Cerebellar cortex (tissue), 1 donor: ENCODE data around the gene CARF.
"Not testable (repeated sequence)": the region's sequence is repeated elsewhere in the genome, so short reads cannot be mapped to it uniquely, and the experiment has no call there.

Experiments used
- DNase-seq: peaks from one replicate; pipeline ENCODE4 v3.0.0-alpha.2; 2015; ENCODE audit warnings: low spot score

Gene CARF

DNA sequence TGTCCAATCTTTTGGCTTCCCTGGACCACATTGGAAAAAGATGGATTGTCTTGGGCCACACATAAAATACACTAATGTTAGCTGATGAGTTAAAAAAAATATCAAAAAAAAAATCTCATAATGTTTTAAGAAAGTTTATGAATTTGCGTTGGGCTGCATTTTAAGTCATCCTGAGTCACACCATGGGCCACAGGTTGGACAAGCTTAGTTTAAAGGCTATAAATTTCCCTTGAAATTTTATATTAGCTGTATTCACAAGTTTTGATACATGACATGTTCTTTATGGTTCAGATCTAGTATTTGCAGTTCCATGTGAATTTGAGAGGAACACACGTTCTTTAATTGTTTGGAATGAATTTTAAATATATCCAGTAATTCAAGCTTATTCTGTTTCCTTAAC is 21.9 kb downstream of the CARF start:
- DNase-seq = no peak

DNA sequence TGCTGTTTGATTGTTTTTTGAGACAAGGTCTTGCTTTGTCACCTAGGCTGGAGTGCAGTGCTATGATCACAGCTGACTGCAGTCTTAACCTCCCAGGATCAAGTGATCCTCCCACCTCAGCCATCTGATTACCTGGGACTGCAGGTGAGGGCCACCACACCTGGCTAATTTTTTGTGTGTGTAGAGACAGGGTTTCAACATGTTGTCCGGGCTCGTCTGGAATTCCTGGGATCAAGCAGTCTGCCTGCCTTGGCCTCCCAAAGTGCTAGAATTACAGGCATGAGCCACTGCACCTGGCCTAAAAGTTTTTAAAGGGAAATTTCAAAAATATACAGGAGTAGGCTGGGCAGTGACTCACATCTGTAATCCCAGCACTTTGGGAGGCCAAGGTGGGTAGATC is 22.4 kb downstream of the CARF start:
- DNase-seq = no peak

DNA sequence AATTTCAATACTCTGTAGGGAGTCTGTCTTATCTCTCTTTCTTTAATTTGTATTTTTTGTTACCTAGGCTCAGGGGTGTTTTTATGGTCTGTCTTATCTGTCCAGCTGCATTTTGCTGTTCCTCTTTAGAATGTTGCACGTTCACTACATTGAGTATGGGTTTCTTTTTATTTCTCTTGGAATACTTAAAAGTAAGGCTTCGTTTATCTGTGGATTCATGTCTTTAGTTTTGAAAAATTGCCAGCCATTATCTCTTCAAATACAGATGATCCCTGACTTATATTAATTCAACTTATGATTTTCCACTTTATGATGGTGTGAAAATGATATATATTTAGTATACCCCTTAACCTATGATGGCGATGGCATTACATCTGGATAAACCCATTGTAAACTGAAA is 26.9 kb downstream of the CARF start:
- DNase-seq = no peak

DNA sequence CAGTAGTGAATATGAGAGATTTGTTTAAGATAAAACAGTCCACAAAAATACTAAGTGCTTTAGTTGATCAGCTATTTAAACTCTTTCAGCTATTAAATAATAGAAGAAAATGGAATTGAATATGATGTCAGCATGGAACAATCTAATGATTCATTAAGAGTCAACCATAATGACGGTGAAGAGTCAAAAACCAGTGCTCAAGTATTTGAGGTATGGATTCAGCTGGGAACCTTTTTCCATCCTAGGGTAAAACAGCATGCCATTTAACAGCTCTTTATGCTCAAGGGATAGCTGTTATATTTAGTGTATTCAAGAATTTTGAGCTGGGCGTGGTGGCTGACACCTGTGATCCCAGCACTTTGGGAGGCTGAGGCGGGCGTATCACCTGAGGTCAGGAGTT is 29.7 kb downstream of the CARF start:
- no peak for DNase-seq

DNA sequence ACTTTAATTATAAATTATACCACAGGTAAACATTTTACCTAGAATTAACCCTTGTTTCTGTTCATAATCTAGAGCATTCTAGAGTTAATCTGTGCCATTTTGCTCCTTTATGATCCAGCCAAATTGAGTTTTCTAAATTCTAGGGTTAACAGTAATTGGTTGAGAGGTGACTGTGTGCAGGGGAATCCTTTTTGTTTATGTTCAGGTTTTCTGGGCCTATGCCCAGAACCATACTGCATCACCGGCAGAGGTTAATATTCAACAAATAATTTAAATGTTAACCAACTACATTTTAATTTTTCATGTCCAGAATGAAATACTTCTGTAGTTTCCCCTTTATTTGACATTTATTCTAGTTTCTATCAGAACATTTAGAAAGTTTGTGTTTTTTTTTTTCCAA is 32.3 kb downstream of the CARF start:
- DNase-seq = no peak

DNA sequence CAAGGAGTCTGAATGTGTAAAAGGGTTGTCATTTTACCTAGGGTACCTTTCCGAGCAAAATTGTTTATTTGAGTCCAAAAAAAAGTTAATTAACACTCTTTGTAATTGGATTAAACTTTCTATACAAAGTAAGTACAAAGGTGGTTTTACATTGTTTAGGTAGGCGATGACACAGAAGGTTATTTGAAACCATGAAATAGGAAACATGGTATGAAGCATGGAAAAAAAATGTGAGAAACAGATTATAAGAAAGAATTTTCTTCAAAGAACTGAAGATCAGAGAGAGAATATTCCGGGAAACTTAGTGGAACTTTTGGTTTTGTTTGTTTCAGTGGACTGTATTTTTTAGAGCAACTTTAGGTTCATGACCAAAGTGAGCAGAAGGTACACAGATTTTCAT is 32.7 kb downstream of the CARF start:
- DNase-seq = no peak

DNA sequence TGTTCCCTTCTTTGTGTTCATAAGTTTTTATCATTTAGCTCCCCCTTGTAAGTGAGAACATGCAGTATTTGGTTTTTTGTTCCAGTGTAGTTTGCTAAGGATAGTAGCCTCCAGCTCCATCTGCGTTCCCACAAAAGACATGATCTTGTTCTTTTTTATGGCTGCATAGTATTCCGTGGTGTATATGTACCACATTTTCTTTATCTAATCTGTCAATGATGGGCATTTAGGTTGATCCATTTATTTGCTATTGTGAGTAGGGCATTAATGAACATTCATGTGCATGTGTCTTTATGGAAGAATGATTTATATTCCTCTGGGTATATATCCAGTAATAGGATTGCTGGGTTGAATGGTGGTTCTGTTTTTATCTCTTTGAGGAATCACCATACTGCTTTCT is 33.4 kb downstream of the CARF start:
- DNase-seq = no peak

DNA sequence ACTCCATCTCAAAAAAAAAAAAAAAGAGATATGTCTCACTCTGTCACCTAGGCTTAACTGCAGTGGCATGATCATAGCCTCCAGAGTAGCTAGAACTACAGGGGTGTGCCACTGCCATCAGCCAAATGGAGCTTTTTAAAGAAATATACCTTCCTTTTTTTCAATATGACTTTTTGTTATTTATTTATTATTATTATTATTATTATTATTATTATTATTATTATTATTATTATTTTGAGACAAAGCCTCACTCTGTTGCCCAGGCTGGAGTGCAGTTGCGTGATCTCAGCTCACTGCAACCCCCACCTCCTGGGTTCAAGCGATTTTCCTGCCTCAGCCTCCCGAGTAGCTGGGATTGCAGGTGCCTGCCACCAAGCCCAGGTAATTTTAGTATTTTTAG is 37.3 kb downstream of the CARF start:
- not testable (repeated sequence) for DNase-seq

DNA sequence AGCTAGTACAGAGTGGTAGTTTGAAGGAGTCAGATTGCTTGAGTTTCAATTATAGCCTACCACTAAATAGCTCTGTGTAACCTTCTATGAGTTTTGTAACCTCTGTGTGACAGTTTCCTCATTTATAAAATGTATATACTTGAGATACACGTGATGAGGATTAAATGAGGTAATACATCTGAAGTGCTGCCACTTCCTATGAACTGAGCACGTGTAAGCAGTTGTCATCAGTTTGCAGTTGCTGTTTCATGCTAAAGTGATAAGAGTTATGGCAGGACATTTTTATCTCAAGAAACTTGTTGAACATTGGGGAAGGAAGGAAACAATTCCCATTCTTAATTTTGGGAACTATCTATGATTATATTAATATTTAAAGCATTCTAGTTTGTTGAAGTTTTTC is 38.5 kb downstream of the CARF start:
- no peak for DNase-seq

DNA sequence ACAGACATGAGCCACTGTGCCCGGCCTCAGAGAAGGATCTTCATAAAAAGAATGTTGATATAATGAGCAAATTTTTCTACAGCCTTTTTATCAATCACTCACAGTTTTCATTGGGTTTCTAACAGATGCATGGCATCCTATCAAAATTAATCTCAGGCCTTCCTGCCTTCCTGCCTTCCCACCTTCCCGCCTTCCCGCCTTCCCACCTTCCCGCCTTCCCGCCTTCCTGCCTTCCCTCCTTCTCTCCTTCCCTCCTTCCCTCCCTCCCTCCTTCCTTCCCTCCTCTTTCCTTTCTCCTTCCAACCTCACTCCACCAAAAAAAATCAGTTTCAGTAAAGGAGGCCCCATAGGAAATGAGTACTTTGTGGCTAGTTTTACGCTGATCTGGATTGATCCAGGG is 48.4 kb downstream of the CARF start:
- DNase-seq = no peak

DNA sequence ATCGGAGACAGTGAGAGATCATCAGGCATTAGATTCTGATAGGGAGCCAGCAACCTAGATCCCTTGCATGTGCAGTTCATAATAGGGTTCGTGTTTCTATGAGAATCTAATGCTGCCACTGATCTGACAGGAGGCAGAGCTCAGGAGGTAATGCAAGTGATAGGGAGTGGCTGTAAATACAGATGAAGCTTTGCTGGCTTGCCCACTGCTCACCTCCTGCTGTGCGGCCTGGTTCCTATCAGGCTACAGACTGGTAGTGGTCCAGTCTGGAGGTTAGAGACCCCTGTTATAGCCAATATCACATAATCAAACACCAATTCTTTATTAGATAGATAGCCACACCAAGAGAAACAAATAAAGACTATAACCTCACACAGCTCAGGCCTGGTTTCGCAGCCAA is 51.6 kb downstream of the CARF start:
- no peak for DNase-seq

DNA sequence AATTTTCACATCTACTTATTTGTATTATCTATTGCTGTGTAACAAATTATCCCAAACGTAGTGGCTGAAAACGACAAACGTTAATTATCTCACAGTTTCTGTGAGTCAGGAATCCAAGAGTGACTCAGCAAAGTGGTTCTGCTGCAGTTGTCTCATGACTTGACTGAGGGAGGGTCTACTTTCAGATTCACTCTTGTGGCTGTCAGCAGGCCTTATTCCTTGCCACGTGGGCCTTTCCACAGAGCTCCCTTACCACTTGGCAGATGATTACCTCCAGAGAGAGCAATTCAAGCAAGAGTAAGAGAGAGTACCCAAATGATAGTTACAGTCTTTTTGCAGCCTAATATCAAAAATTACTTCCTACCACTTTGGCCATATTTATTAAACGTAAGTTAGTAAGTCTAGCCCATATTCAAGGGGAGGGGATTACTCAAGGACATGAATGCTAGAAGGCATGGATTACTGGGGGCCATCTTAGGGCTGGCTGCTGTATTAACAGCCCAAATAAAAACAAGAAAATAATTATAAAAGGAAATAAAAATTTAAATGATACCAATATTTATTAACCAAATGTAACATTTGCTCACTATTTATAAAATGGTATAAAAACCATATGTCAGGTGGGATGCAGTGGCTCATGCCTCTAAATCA is 53.9 kb downstream of the CARF start:
- DNase-seq = no peak

DNA sequence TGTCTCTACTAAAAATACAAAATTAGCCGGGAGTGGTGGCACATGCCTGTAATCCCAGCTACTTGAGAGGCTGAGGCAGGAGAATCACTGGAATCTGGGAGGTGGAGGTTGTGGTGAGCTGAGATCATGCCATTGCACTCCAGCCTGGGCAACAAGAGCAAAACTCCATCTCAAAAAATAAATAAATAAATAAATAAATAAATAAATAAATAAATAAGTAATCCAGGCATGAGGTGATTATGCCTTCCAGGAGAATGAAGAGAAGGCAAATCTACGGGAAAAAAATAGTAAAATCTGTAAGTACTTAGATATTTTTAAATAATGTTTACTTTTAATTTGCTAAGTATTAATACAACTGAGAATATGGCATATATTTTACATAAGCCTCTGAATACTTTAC is 57.3 kb downstream of the CARF start:
- DNase-seq = not testable (repeated sequence)

DNA sequence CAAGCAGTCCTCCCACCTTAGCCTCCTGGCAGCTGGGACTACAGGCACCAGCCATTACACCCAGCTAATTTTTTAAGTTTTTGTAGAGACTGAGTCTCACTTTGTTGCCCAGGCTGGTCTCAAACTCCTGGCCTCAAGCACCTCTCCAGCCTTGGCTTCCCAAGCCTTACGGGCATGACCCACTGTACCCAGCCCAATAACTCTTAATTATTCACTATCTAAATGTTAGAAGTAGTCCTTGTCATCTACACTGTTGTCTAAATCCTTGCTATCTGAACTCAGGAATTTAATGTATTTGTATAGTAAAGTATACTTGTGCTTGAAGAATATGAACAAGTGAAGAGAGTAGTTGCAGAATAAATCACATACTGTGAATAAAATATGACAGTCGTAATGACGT is 64.7 kb downstream of the CARF start:
- no peak for DNase-seq

DNA sequence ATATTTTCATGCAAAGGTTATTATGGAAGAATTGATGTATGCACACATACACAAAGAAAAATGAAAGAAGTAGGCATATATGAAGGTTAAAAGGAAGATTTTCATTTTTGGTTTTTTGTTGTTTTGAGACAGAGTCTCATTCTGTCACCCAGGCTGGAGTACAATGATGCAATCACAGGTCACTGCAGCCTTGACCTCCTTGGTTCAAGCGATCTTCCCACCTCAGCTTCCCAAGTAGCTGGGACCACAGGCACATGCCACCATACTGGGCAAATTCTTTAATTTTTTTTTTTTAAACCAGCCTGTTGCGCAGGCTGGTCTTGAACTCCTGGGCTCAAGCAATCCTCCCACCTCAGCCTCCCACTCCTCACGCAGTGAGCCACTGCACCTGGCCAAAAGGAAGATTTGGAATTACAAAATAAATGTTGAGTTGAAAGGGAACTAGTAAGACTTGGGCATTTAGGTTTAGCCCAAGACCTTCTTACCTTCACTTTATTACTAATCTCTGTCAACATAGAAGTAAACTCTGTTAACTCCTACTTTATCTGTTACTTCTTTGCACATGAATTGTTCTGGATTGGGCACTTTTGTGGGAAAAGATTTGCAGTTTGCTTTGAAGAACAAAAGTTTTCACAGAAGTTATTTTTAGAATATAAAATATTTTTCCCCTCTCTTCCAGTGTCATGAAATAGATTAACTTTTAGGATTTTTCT is 70.9 kb downstream of the CARF start:
- no peak for DNase-seq

DNA sequence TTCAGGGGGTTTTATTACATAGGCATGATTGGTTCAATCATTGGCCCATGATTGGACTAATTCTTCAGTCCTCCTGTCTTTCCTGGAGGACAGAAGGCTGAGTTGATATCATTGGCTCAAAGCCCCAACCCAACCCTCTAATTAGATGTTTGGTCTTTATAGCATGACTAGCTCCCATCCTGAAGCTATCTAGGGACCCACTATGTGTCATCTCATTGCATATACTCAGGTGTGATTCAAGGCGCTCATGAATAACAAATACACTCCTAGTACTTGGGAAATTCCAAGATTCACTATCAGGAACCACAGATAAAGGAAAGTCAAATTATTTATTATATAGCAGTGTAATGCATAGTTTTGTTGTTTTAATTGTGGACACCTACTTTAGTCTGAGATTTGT is 77.7 kb downstream of the CARF start:
- DNase-seq = no peak

DNA sequence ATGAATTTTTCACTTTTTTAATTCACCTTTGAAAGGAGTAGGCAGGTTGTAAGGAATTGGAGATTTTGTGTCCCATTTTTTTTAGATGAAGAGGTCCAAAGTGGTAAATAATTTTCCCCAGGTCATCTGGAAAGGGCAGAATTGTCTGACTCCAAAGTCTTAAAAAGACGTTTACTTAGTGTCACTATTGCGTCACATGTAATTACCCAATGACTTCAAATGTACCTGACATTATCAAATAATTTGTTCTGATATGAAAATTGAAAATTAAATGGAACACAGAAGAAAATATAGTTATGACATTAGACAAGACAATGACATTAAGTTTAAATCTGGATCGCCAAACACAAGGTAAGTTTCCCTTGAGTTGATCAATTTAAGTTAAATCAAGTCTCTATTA is 78.4 kb downstream of the CARF start:
- DNase-seq = no peak

DNA sequence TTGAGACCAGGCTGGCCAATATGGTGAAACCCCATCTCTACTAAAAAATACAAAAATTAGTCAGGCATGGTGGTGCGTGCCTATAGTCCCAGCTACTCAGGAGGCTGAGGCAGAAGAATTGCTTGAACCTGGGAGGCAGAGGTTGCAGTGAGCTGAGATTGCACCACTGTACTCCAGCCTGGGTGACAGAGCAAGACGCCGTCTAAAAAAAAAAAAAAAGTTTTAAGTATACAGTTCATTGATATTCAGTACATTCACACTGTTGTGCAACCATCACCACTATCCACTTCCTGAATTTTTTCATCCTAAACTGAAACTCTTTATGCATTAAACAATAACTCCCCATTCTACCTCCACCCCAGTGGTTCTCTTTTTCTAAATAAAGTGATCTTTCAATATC is 85.0 kb downstream of the CARF start:
- DNase-seq = not testable (repeated sequence)

DNA sequence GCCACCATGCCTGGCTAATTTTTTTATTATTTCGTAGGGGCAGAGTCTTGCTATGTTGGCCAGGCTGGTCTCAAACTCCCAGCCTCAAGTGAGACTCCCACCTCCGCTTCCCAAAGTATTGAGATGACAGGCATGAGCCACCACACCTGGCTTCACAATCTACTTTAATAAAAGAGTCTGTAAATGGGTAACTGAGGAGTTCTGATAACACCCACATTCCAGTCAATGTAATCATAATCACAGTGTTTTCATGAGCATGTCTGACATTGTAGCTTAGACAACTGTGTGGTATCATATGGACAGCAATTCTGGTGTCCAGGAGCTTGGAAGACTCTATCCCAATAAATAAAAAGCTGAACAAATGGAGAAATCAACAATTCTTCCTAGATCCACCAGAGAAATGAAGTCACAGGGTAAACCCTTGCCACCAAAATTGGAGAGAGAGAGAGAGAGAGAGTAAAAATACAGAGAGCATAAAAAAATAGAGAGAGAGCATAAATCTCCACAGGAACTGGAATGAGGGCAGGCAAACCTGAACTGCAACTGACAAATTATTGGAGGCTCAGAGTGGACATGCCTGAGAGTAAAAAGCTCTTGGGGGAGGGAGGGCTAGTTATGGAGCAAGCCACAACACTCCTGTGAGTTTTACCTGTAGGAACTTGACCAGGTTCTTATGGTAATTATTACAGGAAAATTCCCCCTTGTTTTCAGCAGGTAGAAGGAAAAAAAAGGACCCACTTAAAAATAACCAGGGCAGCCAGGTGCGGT is 90.2 kb downstream of the CARF start:
- no peak for DNase-seq

DNA sequence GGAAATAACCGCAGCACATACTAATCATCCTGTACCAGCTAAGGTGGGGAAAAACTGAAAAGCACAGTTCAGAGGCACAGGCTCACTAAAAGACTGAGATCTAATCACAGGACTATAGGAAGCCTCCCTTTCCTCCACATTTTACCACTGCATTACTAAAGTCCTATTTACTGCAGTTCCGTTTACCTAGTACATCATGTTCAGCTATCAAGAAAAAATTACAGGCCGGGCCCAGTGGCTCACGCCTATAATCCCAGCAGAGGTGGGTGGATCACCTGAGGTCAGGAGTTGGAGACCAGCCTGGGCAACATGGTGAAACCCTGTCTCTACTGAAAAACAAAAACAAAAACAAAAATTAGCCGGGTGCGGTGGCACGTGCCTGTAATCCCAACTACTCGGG is 91.6 kb downstream of the CARF start:
- no peak for DNase-seq

DNA sequence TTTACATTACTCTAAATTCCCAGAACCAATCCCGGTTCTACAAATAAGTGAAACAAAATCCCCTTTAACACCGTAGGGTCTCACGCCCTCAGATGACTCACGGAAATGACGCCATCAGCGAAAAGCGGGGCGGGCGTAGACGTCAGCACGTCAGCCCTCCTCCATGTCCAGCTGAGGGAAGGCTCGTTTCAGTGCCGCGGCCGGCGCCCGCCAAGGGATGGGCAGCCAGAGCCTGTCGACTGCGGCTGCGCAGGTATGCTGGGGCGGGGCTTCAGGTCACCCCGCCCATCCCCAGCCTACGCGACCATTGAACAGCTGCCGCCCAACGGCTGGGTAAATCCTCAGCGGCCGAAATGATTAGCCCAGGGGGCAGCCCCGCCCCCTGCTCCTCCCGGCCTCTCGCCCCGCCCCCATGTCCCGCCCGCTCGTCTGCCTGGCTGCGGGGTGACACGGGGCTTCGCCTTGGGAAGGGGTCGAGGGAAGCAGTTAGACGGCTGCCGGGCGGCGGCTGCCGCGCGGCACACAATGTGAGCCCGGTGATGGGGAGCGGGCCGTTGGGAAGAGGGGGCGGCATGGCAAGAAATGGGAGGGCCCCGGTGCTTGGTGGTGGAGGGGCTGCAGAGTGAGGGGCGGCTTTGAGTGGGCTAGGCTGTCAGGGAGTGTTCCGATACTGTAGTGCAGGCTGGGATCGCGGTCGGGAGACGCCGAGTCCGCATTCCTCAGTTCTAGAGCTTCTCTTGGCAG is 102.6 kb downstream of the CARF start, which contains the start of gene NBEAL1:
Gene NBEAL1, plus strand, starts transcription at position 420 of the 744 bp plus-strand sequence. CDS start 1,510 bp downstream, outside the sequence.
- peak; percentile 98 for DNase-seq

DNA sequence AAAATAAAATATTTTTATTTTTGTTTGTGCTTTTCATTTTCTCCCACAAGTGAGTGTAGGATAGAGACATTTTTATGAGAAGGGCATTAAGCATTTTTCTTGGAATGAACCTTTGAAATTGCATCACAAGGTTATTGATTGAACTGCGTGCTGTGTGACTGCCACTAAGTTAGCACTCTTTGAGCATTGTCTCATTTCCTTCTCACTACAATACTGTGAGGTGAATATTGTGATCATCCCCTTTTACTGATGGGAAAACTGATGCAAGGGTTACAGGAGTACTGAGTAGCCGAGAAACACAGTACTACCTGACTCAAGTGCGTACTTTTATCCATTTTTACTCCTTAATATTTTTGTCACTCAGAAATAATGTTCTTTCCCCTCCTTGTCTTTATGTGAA is 104.6 kb downstream of the CARF start:
- DNase-seq = peak; percentile 31
